Erythroblast (primary cell): Measurements from ENCODE around the gene KRT36.

ENCODE experiments used
- DNase-seq, 2 experiments: peaks; one replicate each; lab custom pipeline; 2025; lab: John Stamatoyannopoulos, UW
- GATA1 ChIP-seq: IDR thresholded peaks from 2 replicates; pipeline ENCODE4 v1.6.1; 2011; ENCODE audit warnings: low read depth, mild to moderate bottlenecking, control low read depth, low read length, moderate library complexity
- POLR2A ChIP-seq: IDR thresholded peaks from 2 replicates; pipeline ENCODE4 v1.6.1; 2011; ENCODE audit warnings: mild to moderate bottlenecking, low read length

The KRT36 gene

DNA sequence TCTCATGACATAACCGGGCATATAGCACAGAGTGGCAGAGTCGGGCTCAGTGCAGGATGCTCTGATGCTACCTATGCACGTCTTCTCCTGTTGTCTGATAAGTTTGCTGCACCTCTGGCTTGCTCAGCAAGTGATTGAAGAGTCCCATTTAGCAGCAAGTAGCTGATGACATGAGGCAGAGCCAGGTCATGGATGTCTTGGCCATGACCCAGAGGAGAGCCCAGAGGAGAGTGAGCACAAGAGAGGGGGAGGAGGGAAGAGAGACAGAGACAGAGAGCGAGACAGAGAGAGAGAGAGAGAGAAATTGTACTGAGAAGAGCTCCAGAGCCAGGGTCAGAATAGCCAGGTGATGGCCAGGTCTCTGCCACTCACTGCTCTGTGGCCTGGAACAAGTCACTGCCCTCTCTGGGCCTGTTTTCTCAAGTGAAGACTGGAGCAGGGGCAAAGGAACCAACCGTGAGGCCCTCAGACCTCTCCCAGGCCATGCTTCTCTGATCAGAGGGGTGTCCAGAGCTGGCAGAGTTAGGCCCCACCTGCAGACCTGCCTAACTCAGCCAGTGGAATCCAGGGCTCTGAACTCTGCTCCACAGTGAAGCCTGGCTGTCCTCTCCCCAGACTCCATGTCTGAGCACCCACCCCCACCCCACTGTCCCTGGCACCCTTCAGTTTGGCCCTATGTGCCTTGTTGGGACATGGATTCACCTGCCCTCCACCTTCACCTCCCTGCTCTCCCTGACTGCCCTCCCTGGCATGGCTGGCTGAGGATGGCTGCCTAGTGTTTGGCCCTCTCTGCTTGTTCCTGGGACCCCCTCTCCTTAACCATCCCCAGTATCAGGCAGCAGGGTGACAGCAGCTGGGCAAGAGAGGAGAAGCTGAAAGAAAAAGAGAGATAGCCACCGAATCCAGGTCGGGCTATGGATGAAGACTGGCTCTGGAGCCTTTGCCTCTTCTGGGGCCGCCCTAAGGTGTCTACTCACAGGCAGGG is 4.5 kb downstream of the KRT36 start:
- no peak for DNase-seq
- TF ChIP-seq POLR2A (no peak), GATA1 (no peak)

DNA sequence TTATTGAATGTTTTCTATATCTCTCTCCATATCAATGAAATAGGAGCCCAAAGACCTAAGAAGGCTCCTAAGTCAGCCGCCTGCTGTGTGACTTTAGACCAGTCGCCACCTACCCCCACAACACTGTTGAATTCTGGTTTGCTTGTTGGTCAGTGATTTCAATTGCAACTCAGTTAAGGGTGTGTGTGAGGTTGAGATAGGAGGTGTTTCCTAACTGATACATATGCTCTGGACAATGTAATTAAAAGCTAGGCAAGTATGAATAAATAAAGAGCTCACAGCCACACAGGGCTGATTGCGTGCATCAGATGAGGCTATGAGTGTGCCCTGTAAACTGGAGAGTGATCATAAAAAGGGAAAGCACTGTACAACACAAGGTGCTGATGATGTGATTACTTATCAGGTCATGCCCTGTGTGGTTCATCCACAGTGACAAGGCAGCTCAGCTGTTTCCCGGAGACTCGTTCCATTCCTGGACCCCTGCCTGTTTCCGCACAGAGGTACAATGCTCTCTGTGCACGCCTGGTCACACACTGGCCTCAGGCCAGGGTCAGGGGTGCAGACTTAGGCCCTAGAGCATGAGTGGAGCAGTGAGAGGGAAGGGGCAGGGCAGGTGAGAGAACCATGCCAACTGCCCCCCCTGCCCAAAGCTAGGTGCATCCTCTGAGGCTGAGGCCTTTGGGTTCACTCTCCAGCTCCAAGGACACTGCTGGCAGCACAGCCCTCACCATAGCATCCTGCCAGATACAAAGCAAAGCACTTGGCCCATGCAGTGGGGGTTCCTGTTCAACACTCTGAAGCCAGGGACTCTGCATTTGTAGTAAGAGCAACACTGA is 5.5 kb downstream of the KRT36 start:
- TF ChIP-seq POLR2A (no peak), GATA1 (no peak)

DNA sequence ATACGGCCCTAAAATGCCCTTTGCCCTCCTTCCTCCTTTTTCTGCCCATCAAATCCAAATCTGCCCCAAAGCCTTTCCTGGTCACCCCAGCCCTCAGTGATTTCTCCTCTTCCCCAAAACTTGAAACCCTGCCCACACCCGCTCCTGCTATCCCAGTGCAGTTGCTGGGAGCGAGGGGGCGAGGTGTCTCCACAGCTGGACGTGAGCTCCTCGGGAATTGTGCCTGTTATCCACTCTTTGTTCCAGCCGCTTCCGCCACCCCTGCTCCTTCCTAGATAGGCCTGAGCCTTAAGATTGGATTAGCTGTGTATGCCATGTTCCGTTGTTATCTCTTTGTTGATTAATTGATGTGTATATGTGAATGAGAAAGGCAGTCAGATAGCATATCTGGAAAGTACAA is 6.2 kb downstream of the KRT36 start:
- no peak for TF ChIP-seq POLR2A
- DNase-seq: no peak

More for the DNA sequence above, 5.5 kb downstream of the KRT36 start:
- DNase-seq: peak in 1 of 2 experiments; percentile 60

DNA sequence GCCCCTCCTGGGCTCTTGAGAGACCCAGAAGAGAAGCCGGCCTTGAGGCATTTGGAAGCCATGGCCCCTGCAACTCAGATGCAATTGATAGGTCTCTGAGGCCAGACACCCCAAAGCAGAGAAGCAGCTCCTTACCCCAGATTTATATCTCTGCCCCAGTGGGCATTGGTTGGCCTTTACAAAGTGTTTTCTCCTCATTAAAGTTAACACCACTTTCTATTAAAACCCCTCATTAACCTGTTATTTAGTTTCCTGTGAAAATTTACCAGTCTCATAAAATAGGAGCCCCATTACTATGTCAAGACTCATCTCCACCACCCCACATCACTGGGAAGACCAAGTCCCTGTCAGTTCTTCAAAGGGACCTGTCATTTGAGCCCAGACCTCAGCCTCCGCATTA is 8.7 kb downstream of the KRT36 start, which contains the start of gene KRT35:
Gene KRT35, minus strand, starts transcription at position 116 of the 400 bp plus-strand sequence. Its CDS starts 54 bp downstream, at position 62.
- TF ChIP-seq GATA1: no peak
- no peak for TF ChIP-seq POLR2A

DNA sequence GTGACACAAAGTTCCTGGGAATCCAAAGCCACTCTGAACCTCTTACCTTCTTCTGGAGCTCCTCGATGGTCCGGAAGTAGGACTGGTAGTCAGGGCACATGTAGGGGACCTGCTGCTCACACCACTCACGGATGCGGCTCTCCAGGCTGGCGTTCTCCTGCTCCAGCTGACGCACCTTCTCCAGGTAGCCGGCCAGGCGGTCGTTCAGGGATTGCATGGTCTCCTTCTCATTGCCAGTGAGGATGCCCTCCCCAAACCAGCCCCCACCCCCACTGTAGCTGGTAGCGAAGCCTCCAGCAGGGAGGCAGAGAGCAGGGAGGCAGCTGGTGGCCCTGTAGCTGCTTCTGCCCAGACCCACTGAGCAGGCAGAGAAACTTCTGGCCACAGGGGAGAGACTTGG is 9.1 kb downstream of the KRT36 start:
- DNase-seq: no peak
- TF ChIP-seq POLR2A: no peak
- TF ChIP-seq GATA1: no peak

More for the DNA sequence above, 8.7 kb downstream of the KRT36 start, which contains the start of gene KRT35:
- no peak for DNase-seq

DNA sequence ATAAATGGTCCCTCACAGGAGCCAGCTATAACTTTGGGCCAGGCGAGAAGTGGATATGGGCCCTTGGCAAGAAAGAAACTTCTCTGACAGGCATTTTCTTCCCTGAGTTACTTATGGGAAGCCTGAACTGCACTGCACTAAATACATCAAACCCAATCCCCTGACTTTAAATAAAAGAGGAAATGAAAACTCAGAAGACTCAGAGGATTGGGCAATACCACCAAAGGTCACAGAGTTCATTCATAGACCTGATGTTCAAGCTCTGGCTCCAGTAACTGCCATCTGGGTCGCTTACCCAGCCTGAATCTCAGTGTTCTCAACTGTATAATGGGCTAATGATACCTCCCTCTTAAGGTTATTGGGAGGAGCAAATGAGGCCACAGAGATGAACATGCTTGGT is 9.6 kb downstream of the KRT36 start:
- no peak for DNase-seq
- TF ChIP-seq GATA1: no peak
- TF ChIP-seq POLR2A: no peak

DNA sequence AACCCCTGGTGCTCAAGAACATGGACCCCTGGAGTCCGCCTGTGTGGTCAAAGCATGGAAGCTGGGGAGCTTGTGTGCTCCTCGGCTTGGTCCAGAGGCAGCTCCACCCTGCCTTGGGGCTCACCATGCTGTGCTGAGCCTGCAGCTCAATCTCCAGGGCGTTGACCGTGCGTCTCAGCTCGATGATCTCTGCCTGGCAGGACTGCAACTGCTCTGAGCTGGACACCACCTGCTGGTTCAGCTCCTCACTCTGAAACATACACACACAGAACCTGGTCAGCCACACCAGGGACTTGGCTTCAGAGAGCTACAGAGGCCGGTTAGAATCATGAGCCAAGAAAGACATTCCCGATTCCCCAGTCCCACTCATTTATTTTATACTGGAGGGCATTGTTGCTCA is 11.5 kb downstream of the KRT36 start:
- TF ChIP-seq POLR2A (no peak), GATA1 (no peak)
- no peak for DNase-seq

DNA sequence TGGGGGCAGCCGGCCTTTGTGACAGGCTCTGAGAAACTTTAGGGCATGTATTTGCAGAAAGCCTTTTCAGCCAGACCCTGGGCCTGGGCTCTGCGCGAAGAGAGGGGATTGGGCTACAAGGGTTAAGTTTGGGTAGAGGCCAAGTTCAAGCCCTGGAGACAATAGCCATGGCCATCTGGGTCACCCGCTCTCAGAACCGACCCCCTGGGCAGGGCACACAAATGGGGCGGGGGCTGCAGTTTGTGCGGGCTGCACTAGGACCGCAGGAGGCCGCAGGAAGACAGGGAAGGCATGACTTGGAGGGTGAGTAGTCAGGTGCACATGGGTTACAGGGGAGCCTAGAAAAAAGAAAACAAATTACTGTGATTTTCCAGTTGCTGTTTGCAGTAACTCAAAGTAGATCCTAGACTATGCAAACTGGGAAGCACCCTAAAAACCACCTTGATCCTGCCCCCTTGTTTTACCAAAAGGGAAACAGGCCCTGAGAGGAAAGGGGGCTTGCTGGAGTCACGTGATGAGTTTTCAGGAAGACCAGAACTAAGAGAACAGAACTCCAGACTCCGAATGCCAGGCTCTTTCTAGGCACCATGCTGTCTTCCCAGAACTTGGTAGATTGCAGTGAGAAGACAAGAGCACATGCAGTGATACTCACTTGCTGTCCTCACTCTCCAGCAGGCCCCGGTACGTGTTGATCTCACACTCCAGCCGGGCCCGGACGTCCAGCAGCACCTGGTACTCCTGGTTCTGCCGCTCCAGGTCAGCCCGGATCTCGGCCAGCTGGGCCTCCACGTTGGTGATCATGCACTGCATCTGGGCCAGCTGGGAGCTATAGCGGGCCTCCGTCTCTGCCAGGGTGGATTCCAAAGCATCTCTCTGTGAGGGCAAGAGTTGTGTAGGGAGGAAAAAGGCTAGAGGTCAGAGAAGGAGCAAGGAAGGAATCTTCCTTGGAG is 12.6 kb downstream of the KRT36 start:
- no peak for DNase-seq
- no peak for TF ChIP-seq GATA1
- TF ChIP-seq POLR2A: no peak

DNA sequence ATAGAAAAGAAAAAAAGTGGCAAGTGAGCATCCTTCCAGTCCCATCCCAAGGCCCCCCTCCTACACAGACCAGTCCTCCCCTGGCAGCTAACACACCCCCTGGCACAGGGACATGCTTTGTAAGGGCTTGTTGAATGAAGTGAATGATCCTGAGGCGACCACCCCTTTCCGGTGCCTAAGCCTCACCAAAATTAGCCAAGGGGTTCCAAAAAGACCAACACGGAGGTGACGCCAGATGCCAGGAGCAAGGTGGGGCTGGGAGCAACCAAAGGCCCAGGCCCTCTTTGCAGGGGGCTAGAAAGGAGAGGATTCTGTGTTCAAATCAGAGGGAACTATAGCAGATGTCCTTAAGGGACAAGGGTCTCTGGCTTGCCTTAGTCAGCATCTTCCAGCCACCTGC is 14.3 kb downstream of the KRT36 start:
- TF ChIP-seq POLR2A (no peak), GATA1 (no peak)
- no peak for DNase-seq

DNA sequence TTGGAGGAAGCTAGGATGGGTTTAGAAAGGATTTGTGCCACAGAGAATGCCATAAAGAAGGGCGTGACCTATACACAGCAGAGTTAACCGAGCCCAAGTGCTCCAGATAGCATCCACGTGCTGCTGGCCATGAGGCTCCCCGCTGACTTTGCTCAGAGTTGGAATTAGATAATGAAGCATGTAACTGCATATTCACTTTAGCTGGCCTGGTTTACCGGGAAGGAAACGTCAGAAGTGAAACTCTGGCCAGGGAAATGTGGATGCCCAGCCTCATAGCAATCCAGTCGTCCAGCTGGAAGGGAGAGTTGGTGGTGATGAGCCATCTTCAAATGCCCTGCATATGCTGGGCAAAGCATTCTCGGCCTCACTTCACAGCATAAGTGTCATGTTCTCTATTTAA is 14.8 kb downstream of the KRT36 start:
- DNase-seq: no peak
- TF ChIP-seq GATA1 (no peak), POLR2A (no peak)

DNA sequence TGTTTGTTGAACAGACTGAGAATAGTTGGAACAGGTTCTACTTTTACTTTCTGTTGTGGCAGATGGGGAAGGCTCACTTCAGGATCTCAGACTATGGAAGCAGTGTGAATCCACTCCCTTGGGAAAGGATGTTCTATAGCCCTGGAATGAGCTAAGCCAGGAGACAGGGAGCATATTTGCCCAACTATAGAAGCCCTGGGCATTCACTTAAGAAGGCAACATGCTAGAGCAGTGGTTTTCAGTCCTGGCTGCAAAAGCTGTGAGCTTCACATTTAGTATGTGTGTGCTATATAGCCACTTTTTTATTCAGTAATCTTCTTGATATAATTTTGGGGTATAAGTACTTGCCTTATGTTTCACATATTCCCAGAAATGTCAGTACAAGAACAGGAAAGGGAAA is 21.4 kb downstream of the KRT36 start:
- TF ChIP-seq POLR2A (no peak), GATA1 (no peak)
- DNase-seq: no peak

DNA sequence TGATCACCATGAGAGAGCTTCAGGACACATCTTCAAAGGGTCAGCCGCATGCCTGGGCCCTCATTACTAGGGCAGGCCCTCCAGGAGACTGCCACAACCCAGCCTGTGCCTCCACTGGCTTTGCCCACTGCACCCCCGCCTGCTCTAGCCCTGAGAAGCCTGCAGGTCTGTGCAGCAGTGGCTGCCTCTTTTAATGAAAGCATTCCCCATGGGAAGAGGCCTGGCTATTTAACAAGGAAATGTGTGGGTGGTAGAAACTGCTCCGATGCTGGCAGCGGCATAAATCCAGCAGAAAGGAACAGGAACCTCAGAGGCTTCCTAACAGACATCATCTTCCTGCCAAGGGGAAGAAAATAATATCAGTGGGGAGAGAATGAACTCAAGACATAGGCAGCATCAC is 22.1 kb downstream of the KRT36 start:
- TF ChIP-seq POLR2A (no peak), GATA1 (no peak)
- DNase-seq: no peak

DNA sequence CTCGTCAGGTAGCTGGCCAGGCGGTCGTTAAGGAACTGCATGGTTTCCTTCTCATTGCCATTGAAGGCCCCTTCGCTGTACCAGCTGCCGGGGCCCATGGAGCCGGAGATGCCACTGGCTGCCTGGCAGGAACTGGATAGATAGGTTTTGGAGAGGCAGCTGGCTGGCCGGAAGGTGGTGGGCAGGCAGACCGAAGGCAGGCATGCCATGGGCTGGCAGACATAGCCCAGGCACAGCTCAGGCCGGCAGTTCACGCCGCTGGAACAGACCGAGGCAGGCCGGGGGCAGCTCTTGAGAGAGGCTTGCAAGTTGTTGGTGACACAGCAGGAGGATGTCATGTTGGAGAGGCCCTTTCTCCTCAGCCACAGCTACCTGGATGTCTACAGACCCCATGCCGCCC is 22.7 kb downstream of the KRT36 start, which contains the start of gene KRT32:
Gene KRT32, minus strand, starts transcription at position 399 of the 400 bp plus-strand sequence. Its CDS starts 61 bp downstream, at position 338.
- DNase-seq: no peak
- TF ChIP-seq GATA1 (no peak), POLR2A (no peak)
